D721Med (cell line): ENCODE measurements around the gene NR2C1.
"Not testable (repeated sequence)": the region's sequence is repeated elsewhere in the genome, so short reads cannot be mapped to it uniquely, and the experiment has no call there.

ENCODE experiments used
- DNase-seq: peaks from one replicate; pipeline ENCODE4 v3.0.0; 2011; ENCODE audit warnings: low spot score; ENCODE audit not compliant: insufficient read length
- FAIRE-seq: peaks from 2 replicates; lab custom pipeline; 2011; peaks lifted over from hg19 to GRCh38; lab: Jason Lieb, UNC
- CTCF ChIP-seq: IDR thresholded peaks from 2 replicates; pipeline ENCODE4 v1.5.1; 2012; ENCODE audit warnings: mild to moderate bottlenecking, control low read depth; ENCODE audit not compliant: insufficient read depth; ENCODE audit errors: missing control alignments

NR2C1 gene

GRCh38 chr12:95099270-95099790 is 25.9 kb upstream of the NR2C1 start:
- FAIRE-seq (no peak), DNase-seq (no peak)
- no peak for TF ChIP-seq CTCF

- DNase-seq (no peak), FAIRE-seq (no peak)
- TF ChIP-seq CTCF: no peak
These were observed 23.4 kb upstream of the NR2C1 start for GRCh38 chr12:95096852-95097251.

GRCh38 chr12:95096378-95096777 is 23.0 kb upstream of the NR2C1 start:
- TF ChIP-seq CTCF: no peak
- FAIRE-seq (no peak), DNase-seq (no peak)

- FAIRE-seq: not testable (repeated sequence)
These were observed 22.4 kb upstream of the NR2C1 start for GRCh38 chr12:95095866-95096265.

GRCh38 chr12:95089462-95089861 is 16.0 kb upstream of the NR2C1 start:
- FAIRE-seq (no peak), DNase-seq (no peak)
- no peak for TF ChIP-seq CTCF

More at GRCh38 chr12:95095866-95096265, 22.4 kb upstream of the NR2C1 start:
- DNase-seq: not testable (repeated sequence)

GRCh38 chr12:95088379-95088778 is 15.0 kb upstream of the NR2C1 start:
- DNase-seq (no peak), FAIRE-seq (no peak)
- no peak for TF ChIP-seq CTCF

GRCh38 chr12:95085612-95086011 is 12.2 kb upstream of the NR2C1 start:
- DNase-seq (no peak), FAIRE-seq (no peak)
- no peak for TF ChIP-seq CTCF

GRCh38 chr12:95083938-95084337 is 10.5 kb upstream of the NR2C1 start:
- FAIRE-seq: no peak
- no peak for TF ChIP-seq CTCF
- no peak for DNase-seq
